Neural cell (in vitro differentiated cells): ENCODE data around the gene IGLON5. TPM values are rescaled to one million over a fixed set of nuclear protein-coding genes. Genes with fewer than 3 reads are reported as not detected.

Source experiments
- H2AFZ ChIP-seq: fragments of 200-600, 300-800 bp; sonication (generic), shearing (Covaris generic); 2 replicates; pipeline ENCODE4 v1.6.0; 2014; ENCODE audit warnings: low read depth, mild to moderate bottlenecking, antibody characterized with exemption, low read length, moderate library complexity
- H3F3A ChIP-seq: fragments of 200-600 bp; shearing (Covaris generic); 2 replicates; pipeline ENCODE4 v1.6.1; 2016; ENCODE audit warnings: mild to moderate bottlenecking, moderate library complexity, mixed read lengths, antibody characterized with exemption, low read length; ENCODE audit not compliant: insufficient read depth, poor library complexity, severe bottlenecking
- H3K27ac ChIP-seq: fragments of 200-600, 300-800 bp; sonication (generic), shearing (Covaris generic); 2 replicates; pipeline ENCODE4 v1.5.1; 2014; ENCODE audit warnings: mild to moderate bottlenecking, low read length, moderate library complexity
- H3K27me3 ChIP-seq: fragments of 300-800, 200-600 bp; sonication (generic), shearing (Covaris generic); 2 replicates; pipeline ENCODE4 v1.6.0; 2014; ENCODE audit warnings: mild to moderate bottlenecking, low read depth, low read length, moderate library complexity; ENCODE audit not compliant: insufficient read depth
- H3K36me3 ChIP-seq: fragments of 300-800, 200-600 bp; sonication (generic), shearing (Covaris generic); 2 replicates; pipeline ENCODE4 v1.5.1; 2014; ENCODE audit warnings: mild to moderate bottlenecking, antibody characterized with exemption, low read length, moderate library complexity; ENCODE audit not compliant: insufficient read depth
- H3K4me2 ChIP-seq: fragments of 300-800, 200-600 bp; sonication (generic), shearing (Covaris generic); 2 replicates; pipeline ENCODE4 v1.6.0; 2014; ENCODE audit warnings: mild to moderate bottlenecking, low read length
- H3K4me3 ChIP-seq: fragments of 300-800, 200-600 bp; sonication (generic), shearing (Covaris generic); 2 replicates; pipeline ENCODE4 v1.5.1; 2014; ENCODE audit warnings: mild to moderate bottlenecking, low read length, moderate library complexity
- H3K79me2 ChIP-seq: fragments of 200-600 bp; shearing (Covaris generic); replicated peaks from 2 replicates; pipeline ENCODE4 v1.6.0; 2014; ENCODE audit warnings: mild to moderate bottlenecking, low read length, moderate library complexity; ENCODE audit not compliant: insufficient read depth
- H3K9ac ChIP-seq: fragments of 300-800, 200-600 bp; sonication (generic), shearing (Covaris generic); 2 replicates; pipeline ENCODE4 v1.6.1; 2016; ENCODE audit warnings: mild to moderate bottlenecking, low read length, mixed read lengths
- H3K9me2 ChIP-seq: fragments of 200-600 bp; shearing (Covaris generic); 2 replicates; pipeline ENCODE4 v1.6.1; 2016; ENCODE audit warnings: mild to moderate bottlenecking, low read length, mixed read lengths; ENCODE audit not compliant: insufficient read depth
- H3K9me3 ChIP-seq: fragments of 200-600, 300-800 bp; sonication (generic), shearing (Covaris generic); 2 replicates; pipeline ENCODE4 v1.6.1; 2016; ENCODE audit warnings: mild to moderate bottlenecking, mixed run types, low read length, moderate library complexity, mixed read lengths
- H4K20me1 ChIP-seq: fragments of 200-600 bp; shearing (Covaris generic); 2 replicates; pipeline ENCODE4 v1.6.1; 2016; ENCODE audit warnings: mild to moderate bottlenecking, mixed run types; ENCODE audit not compliant: insufficient read depth
- EP300 ChIP-seq: fragments of 450-650 bp; conservative IDR thresholded peaks from 2 replicates; pipeline ENCODE4 v1.6.1; 2014; ENCODE audit warnings: antibody characterized with exemption, mild to moderate bottlenecking, moderate library complexity; ENCODE audit not compliant: poor library complexity, severe bottlenecking
- EZH2 ChIP-seq: fragments of 200-600, 300-800 bp; shearing (Covaris generic), sonication (generic); IDR thresholded peaks from 2 replicates; pipeline ENCODE4 v1.6.1; 2014; ENCODE audit warnings: antibody characterized with exemption, low read length, borderline replicate concordance, mild to moderate bottlenecking; ENCODE audit not compliant: insufficient read depth, poor library complexity, severe bottlenecking
- MXI1 ChIP-seq: fragments of 450-650 bp; conservative IDR thresholded peaks from 2 replicates; pipeline ENCODE4 v1.6.1; 2014; ENCODE audit warnings: antibody characterized with exemption, mild to moderate bottlenecking; ENCODE audit not compliant: poor library complexity, severe bottlenecking
- POLR2AphosphoS5 ChIP-seq: IDR thresholded peaks from 2 replicates; pipeline ENCODE4 v1.6.1; 2012
- RAD21 ChIP-seq: fragments of 450-650 bp; conservative IDR thresholded peaks from 2 replicates; pipeline ENCODE4 v1.6.1; 2014; ENCODE audit warnings: antibody characterized with exemption, mild to moderate bottlenecking, moderate library complexity
- REST ChIP-seq: IDR thresholded peaks from 2 replicates; pipeline ENCODE4 v1.6.1; 2012; ENCODE audit warnings: borderline replicate concordance
- SMC3 ChIP-seq: fragments of 450-650 bp; conservative IDR thresholded peaks from 2 replicates; pipeline ENCODE4 v1.6.1; 2014; ENCODE audit warnings: antibody characterized with exemption, mild to moderate bottlenecking, moderate library complexity; ENCODE audit not compliant: poor library complexity
- TAF1 ChIP-seq: IDR thresholded peaks from 2 replicates; pipeline ENCODE4 v1.6.1; 2012; ENCODE audit warnings: low read depth
- polyA plus RNA-seq: library from polyadenylated mRNA; depleted of rRNA; stranded (reverse); fragments of >200 nt; gene quantifications from 2 replicates; pipeline ENCODE4 v1.2.3, GENCODE V29; 2014
- TF ChIP-seq, protein P1 (sequence below): fragments of 450-650 bp; IDR thresholded peaks from 2 replicates; pipeline ENCODE4 v1.5.1; 2014; ENCODE audit warnings: antibody characterized with exemption, mild to moderate bottlenecking, moderate library complexity; ENCODE audit not compliant: poor library complexity, severe bottlenecking

Gene IGLON5
- polyA plus RNA-seq, 1 donor from 2014 or later: 13.5 TPM

- no peaks in the 10 kb centered on the region for H3K36me3 ChIP-seq
- TF ChIP-seq EP300 (no peak), REST (no peak), MXI1 (no peak), POLR2AphosphoS5 (no peak), EZH2 (no peak), SMC3 (no peak), TAF1 (no peak), RAD21 (no peak)
- TF ChIP-seq, protein P1, sequence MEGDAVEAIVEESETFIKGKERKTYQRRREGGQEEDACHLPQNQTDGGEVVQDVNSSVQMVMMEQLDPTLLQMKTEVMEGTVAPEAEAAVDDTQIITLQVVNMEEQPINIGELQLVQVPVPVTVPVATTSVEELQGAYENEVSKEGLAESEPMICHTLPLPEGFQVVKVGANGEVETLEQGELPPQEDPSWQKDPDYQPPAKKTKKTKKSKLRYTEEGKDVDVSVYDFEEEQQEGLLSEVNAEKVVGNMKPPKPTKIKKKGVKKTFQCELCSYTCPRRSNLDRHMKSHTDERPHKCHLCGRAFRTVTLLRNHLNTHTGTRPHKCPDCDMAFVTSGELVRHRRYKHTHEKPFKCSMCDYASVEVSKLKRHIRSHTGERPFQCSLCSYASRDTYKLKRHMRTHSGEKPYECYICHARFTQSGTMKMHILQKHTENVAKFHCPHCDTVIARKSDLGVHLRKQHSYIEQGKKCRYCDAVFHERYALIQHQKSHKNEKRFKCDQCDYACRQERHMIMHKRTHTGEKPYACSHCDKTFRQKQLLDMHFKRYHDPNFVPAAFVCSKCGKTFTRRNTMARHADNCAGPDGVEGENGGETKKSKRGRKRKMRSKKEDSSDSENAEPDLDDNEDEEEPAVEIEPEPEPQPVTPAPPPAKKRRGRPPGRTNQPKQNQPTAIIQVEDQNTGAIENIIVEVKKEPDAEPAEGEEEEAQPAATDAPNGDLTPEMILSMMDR: no peak
- H3K9me3 ChIP-seq: no peaks in the 10 kb centered on the region
- no peak overlapping the region for H2AFZ ChIP-seq
- H4K20me1 ChIP-seq: no peaks in the 10 kb centered on the region
- no peak overlapping the region for H3K4me2 ChIP-seq
- no peak overlapping the region for H3K27ac ChIP-seq
- H3K9me2 ChIP-seq: no peaks in the 10 kb centered on the region
- no peak overlapping the region for H3K4me3 ChIP-seq
- no peaks in the 10 kb centered on the region for H3K27me3 ChIP-seq
- no peak overlapping the region for H3K9ac ChIP-seq
- no peaks in the 10 kb centered on the region for H3F3A ChIP-seq
- H3K79me2 ChIP-seq: no peaks in the 10 kb centered on the region
Observed at GRCh38 chr19:51294211-51294976, 17.1 kb upstream of the IGLON5 start.

GRCh38 chr19:51294977-51295375, 16.5 kb upstream of the IGLON5 start:
- no peaks in the 10 kb centered on the region for H3F3A ChIP-seq
- no peaks in the 10 kb centered on the region for H3K9me2 ChIP-seq
- no peak overlapping the region for H3K27ac ChIP-seq
- H3K36me3 ChIP-seq: no peaks in the 10 kb centered on the region
- no peak overlapping the region for H3K4me3 ChIP-seq
- H3K27me3 ChIP-seq: no peaks in the 10 kb centered on the region
- no peaks in the 10 kb centered on the region for H4K20me1 ChIP-seq
- H2AFZ ChIP-seq: no peak overlapping the region
- no peaks in the 10 kb centered on the region for H3K79me2 ChIP-seq
- no peak overlapping the region for H3K9ac ChIP-seq
- H3K4me2 ChIP-seq: no peak overlapping the region
- no peaks in the 10 kb centered on the region for H3K9me3 ChIP-seq
- no peak for TF ChIP-seq EP300
- no peak for TF ChIP-seq RAD21
- TF ChIP-seq SMC3: no peak
- TF ChIP-seq REST: no peak
- TF ChIP-seq EZH2: no peak
- TF ChIP-seq, protein P1: no peak
- TF ChIP-seq TAF1: no peak
